ENCODE measurements around the gene GPR141. TPM values are rescaled to one million over a fixed set of nuclear protein-coding genes. Genes with fewer than 3 reads are reported as not detected.

GPR141 gene
- total and polyA plus RNA-seq, 3 donors from 2014 or later, result 1.8 to 3.5 (median 2.5) TPM

DNA sequence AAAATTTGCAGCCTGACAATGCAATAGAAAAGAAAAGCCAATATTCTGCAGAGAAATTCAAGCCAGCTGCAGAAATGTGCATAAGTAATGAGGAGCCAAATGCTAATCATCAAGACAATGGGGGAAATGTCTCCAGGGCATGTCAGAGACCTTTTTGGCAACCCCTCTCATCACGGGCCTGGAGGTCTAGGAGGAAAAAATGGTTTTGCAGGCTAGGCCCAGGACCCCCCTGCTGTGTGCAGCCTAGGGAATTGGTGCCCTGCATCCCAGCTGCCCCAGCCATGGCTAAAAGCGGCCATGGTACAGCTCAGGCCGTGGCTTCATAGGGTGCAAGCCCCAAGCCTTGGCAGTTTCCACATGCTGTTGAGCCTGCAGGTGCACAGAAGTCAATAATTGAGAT lies 92.4 kb downstream of the GPR141 start:
- no peak overlapping the region for H3K27ac ChIP-seq
- H3K9me3 ChIP-seq, result no peaks in the 10 kb centered on the region
- no peak for DNase-seq
- no peak for TF ChIP-seq POLR2A (IDR thresholded peaks at IDR 0.05)
- TF ChIP-seq, protein P1, sequence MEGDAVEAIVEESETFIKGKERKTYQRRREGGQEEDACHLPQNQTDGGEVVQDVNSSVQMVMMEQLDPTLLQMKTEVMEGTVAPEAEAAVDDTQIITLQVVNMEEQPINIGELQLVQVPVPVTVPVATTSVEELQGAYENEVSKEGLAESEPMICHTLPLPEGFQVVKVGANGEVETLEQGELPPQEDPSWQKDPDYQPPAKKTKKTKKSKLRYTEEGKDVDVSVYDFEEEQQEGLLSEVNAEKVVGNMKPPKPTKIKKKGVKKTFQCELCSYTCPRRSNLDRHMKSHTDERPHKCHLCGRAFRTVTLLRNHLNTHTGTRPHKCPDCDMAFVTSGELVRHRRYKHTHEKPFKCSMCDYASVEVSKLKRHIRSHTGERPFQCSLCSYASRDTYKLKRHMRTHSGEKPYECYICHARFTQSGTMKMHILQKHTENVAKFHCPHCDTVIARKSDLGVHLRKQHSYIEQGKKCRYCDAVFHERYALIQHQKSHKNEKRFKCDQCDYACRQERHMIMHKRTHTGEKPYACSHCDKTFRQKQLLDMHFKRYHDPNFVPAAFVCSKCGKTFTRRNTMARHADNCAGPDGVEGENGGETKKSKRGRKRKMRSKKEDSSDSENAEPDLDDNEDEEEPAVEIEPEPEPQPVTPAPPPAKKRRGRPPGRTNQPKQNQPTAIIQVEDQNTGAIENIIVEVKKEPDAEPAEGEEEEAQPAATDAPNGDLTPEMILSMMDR (IDR thresholded peaks at IDR 0.05), result no peak
- 56 to 68% methylated on average over 3 of the region's 3 CpGs for WGBS, 2 donors
- H3K4me1 ChIP-seq, result no peaks in the 10 kb centered on the region
- intact Hi-C loops (cut with DNase I; ENCODE audit: low total_unique reads), result no loop called here
- no peak overlapping the region for H3K4me3 ChIP-seq
- no peaks in the 10 kb centered on the region for H3K36me3 ChIP-seq (ENCODE audit: low read depth, missing control alignments)
- H3K27me3 ChIP-seq, result no peaks in the 10 kb centered on the region

DNA sequence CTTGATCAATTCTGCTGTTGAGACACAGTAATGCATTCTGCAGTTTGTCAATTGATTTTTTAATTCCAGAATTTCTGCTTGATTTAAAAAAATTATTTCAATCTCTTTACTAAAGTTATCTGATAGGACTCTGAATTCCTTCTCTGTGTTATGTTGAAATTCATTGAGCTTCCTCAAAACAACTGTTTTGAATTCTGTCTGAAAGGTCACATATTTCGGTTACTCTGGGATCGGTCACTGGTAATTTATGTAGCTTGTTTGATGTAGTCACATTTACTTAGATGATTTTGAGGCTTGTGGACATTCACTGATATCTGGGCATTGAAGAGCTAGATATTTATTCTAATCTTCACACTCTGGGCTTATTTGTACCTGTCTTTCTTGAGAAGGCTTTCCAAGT lies 97.6 kb downstream of the GPR141 start:
- no peaks in the 10 kb centered on the region for H3K27me3 ChIP-seq
- no peak overlapping the region for H3K27ac ChIP-seq
- no peak overlapping the region for H3K4me3 ChIP-seq
- WGBS, 2 donors, result 85 to 87% methylated on average over 2 of the region's 2 CpGs
- no peak for TF ChIP-seq POLR2A (IDR thresholded peaks at IDR 0.05)
- TF ChIP-seq, protein P1 (IDR thresholded peaks at IDR 0.05), result no peak
- no peaks in the 10 kb centered on the region for H3K36me3 ChIP-seq (ENCODE audit: low read depth, missing control alignments)
- intact Hi-C loops (cut with DNase I; ENCODE audit: low total_unique reads), result no loop called here
- no peak for DNase-seq
- no peaks in the 10 kb centered on the region for H3K4me1 ChIP-seq
- H3K9me3 ChIP-seq, result no peaks in the 10 kb centered on the region

GRCh38 chr7:37782166-37782565 lies 98.6 kb downstream of the GPR141 start:
- no peaks in the 10 kb centered on the region for H3K9me3 ChIP-seq
- no peaks in the 10 kb centered on the region for H3K27me3 ChIP-seq
- intact Hi-C loops (cut with DNase I; ENCODE audit: low total_unique reads), result no loop called here
- no peak overlapping the region for H3K27ac ChIP-seq
- H3K4me1 ChIP-seq, result no peaks in the 10 kb centered on the region
- no peak for TF ChIP-seq POLR2A (IDR thresholded peaks at IDR 0.05)
- TF ChIP-seq, protein P1 (IDR thresholded peaks at IDR 0.05), result no peak
- H3K36me3 ChIP-seq (ENCODE audit: low read depth, missing control alignments), result no peaks in the 10 kb centered on the region
- no peak for DNase-seq
- no peak overlapping the region for H3K4me3 ChIP-seq

DNA sequence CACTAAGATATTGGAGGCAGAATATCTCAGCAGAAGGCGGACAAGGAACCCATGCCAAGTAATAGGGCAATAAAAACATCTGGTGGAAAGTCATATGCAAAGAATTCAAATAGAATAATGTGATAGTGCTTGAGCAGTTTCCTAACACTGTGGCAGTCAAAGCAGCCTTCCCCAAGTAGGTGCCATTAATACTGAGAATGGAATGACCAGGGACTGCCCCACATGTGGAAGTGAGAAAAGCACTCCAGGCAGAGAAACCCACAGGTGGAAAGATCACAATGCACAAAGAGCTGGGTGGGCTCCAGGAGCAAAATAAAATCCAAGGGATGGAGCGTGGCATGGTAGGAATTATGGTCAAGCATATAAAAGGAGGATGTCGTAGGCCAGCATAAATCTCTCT lies 100.4 kb downstream of the GPR141 start:
- H3K27ac ChIP-seq, result no peak overlapping the region
- TF ChIP-seq, protein P1 (IDR thresholded peaks at IDR 0.05), result no peak
- no peak for TF ChIP-seq POLR2A (IDR thresholded peaks at IDR 0.05)
- DNase-seq, result no peak
- no peaks in the 10 kb centered on the region for H3K4me1 ChIP-seq
- H3K27me3 ChIP-seq, result no peaks in the 10 kb centered on the region
- intact Hi-C loops (cut with DNase I; ENCODE audit: low total_unique reads), result no loop called here
- 64 to 71% methylated on average over 3 of the region's 3 CpGs for WGBS, 2 donors
- no peak overlapping the region for H3K4me3 ChIP-seq
- no peaks in the 10 kb centered on the region for H3K9me3 ChIP-seq
- H3K36me3 ChIP-seq (ENCODE audit: low read depth, missing control alignments), result no peaks in the 10 kb centered on the region

- Histone ChIP-seq H3K4me3 (no peak overlapping the region), H3K9me3 (no peaks in the 10 kb centered on the region), H3K4me1 (no peaks in the 10 kb centered on the region), H3K27ac (no peak overlapping the region), H3K27me3 (no peaks in the 10 kb centered on the region), H3K36me3 (ENCODE audit: low read depth, missing control alignments) (no peaks in the 10 kb centered on the region)
- TF ChIP-seq, protein P1 (IDR thresholded peaks at IDR 0.05), result no peak
- no peak for TF ChIP-seq POLR2A (IDR thresholded peaks at IDR 0.05)
- DNase-seq, result no peak
- intact Hi-C loops (cut with DNase I; ENCODE audit: low total_unique reads), result no loop called here
- 73 to 78% methylated on average over 6 of the region's 6 CpGs for WGBS, 2 donors
These were observed 103.4 kb downstream of the GPR141 start for GRCh38 chr7:37786741-37787569.
